HG03064 (cell line): ENCODE data around the gene MRAP2.
"Not testable (repeated sequence)": the region's sequence is repeated elsewhere in the genome, so short reads cannot be mapped to it uniquely, and the experiment has no call there.

Source experiments
- ATAC-seq: cut with Tn5 transposase; IDR thresholded peaks from one replicate; pipeline ENCODE4 v1.9.1; 2021; ENCODE audit warnings: low read depth; ENCODE audit not compliant: unreplicated experiment

Gene MRAP2

DNA sequence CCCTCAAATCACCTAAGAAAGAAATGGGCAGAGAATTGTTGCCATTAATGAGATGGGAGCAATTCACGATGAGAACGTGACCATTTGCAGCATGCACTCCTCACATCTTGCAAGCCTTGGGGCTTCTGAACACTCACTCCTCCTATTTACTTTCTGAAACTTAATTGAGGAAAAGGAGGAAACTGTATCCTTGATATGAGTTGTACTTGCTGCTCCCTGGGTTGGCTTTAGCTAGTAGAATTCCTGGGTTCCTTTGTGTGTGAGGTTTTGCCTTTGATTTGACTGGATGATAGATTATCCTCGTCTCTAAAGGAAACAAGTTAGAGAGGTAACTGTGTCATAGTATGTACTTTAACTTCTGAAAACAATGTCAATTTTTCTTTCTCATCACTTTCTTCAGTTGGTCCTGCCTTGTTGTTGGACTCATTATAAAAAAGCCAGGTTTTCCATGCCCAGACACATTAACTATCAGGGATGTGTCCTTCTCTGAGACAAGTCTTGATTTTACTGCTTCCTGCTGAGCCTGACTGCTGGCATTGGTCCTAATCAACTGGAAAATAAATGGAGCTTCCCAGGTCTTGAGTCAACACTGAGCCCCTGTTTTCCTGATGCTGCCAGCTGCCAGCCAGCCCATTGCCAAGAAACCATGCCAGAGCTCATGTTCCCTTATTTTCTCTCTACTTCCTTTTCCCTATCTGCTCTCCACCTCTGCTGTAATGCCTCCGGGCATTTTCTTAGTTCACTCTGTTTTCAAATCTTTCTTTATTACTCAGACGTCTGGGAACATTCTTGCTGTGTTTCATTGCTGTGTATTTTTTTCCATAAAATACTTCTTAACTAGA, 6.0 kb upstream of the MRAP2 start:
- no peak for ATAC-seq

DNA sequence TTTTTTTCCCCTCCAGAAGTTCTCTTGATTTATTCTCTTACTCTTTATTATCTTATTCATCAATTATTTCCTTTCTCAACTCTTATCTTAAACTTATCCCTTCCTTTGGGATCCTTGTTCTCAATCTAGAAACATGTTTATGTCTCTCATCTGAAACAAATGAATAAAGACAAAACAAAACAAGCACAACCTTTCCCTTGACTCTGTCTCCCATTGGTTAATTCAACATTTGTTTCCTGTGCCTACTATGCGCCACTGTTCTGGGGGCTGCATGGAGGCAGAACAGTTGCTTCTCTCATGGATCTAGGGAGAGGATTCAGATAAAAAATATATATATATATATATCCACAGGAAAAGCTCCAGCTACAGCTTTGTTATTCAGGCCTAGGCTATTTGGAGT, 5.2 kb upstream of the MRAP2 start:
- no peak for ATAC-seq

DNA sequence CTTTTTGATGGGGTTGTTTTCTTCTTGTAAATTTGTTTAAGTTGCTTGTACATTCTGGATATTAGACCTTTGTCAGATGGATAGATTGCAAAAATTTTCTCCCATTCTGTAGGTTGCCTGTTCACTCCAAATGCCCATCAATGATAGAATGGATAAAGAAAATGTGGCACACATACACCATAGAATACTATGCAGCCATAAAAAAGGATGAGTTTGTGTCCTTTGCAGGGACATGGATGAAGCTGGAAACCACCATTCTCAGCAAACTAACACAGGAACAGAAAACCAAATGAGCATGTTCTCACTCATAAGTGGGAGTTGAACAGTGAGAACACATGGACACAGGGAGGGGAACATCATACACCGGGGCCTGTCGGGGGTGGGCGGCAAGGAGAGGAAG, 1.6 kb upstream of the MRAP2 start:
- ATAC-seq: not testable (repeated sequence)

DNA sequence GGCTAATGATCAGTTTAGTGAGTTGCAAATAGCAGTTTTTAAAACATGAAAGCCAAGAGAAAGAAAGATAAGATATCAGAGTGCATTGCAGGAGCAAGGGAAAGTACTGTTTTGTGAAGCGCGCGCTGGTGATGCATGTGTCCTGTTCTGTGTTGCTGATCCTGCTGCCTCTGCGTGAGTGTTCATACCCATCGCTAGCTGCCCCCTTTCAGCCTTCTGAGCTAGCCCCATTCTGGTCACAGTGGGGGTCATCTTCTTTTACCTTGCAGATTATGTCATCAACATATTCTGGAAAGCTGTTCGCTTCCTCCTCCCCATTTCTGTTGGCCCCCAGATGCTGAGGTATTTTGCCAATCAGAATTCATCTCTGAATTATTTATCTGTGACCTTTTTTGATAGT, 1.9 kb downstream of the MRAP2 start:
- ATAC-seq: no peak

DNA sequence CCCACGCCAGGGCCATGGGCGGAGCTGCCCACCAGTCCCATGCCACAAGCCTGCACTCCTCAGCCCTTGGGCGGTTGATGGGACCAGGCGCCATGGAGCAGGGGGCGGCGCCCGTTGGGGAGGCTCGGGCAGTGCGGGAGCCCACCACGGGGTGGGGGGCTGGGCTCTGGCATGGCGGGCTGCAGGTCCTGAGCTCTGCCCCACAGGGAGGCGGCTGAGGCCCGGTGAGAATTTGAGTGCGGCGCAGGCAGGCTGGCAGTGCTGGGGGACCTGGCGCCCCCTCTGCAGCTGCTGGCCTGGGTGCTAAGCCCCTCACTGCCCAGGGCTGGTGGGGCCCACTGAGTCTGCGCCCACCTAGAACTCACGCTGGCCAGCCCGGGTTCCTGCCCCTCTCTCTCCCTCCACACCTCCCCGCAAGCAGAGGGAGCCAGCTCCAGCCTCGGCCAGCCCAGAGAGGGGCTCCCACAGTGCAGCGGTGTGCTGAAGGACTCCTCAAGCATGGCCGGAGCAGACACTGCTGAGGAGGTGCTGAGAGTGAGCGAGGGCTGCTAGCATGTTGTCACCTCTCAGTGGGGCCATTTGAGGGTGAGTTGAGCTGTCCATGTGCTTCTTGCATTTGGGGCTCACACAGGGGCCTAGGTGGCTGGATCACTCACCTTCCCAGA, 4.0 kb downstream of the MRAP2 start:
- no peak for ATAC-seq

DNA sequence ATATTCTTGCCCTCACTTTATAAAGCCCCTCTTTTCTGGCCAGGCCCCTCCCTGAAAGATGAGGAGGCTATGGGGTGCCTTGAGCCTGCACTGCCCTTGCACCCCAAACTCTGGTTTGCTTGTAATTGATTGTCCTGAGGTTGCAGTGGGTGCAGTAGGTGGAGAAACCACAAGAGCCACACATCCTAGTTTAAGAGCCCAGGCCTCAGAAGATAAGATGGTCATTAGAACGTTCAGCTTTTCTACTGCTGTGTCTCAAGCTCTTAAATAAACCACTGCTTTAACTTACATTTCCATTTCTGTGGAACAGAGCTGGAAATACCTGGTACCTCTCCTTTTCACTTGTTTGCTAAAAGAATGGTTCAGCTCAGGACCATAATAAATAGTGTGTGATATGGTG, 9.0 kb downstream of the MRAP2 start:
- ATAC-seq: no peak

DNA sequence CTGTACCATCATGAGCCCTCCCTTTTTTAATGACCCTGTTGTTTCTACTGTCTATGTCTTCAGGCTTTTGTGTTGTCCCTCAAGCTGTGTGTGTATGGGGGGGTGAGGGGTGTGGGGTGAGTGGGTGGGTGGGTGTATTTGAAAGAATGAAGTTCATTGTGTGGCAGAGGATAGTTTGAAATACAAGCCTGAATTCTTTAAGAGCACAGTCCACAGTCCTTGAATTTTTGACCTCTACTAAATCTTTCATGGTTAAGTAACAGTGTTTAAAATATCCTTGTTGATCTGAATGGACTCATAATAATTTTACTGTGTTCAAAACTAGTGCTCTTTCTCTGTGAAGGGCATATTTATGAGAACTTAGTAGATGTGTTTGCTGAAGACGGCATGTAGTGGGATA, 10.0 kb downstream of the MRAP2 start:
- ATAC-seq: no peak

DNA sequence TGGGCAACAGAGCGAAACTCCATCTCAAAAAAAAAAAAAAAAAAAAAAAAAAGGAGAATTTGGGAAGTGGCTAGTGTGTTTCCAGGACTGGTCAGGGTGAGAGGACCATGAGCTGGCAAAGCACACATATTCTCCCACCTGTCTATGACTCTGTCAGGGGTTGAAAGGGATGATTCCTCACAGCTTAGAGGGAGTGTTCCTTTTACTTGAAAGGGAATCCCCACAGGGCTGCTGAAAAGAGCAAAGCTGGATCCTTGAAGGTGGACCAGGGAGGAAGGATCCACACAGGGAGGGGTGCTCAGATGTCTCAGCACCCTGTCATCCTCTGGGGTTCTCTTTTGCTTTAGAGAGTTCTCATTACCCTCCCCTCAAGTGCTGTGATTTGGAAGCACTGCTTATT, 13.2 kb downstream of the MRAP2 start:
- no peak for ATAC-seq

DNA sequence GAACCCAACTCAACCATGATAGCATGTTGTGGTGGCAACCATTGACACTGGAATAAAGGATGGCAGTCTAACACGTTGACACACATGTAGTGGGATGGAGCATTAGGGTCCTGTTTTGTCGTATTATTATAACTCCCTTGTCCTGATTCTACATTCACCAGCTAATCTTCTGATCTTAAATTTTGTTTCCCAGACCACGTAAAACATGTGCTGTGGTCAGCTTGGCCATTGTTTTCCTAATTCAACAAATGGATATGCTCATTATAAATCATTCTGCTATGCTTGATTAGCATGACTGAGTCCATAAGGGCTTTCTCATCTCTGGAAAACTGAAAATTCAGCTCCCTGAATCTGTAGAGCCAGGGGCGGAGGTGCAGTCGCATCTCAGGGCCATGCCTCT, 15.0 kb downstream of the MRAP2 start:
- ATAC-seq: no peak

DNA sequence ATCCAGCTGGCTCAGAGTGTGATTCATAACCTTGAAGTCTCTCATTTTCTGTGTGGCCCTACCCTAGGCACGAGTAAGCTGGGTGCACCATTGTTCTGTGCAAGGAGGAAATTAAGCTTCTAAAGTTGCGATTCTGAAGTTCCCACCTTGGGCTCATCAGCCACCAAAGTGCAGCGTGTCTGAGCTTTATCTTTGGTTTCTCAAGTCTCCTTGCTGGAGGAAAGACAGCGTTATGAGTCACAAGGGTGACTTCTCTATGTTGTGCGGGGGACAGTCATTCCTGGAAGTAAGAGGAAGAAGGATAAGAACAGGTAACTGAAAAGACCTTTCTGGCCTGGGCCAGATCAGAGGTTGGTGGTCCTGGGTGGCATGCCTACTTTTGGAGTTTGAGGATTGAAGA, 16.8 kb downstream of the MRAP2 start:
- no peak for ATAC-seq

DNA sequence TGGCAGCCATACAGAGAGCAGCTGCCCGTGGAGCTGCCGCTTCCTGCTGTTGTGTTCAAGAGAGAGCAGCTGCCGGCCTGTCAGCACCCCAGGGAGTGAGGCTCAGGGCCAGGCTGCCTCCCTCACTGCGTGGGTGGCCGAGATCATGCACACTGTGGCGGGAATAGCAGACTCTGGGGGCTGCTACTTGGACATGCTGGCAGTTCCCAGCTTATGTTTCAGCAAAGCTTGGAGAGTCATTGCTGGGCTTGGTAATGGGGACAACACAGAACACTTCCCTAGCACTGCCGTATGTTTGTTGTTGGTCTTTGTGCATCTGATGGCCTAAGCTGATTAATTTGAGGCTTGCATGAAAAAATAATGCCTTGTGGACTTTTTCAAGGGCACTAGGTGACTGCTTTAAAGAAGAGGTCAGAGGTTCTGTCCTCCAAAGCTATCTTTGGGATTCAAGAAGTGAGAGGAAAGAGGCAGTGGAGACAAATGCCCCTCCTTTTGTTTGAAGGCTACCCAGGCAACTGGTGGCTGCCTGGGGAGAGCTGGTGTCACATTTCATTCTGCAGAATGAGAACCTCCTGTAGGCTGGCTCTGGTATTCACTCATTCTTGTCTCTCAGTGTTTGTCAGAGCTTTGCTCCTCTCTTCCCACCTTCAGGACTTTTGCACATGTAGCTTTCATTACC, 18.8 kb downstream of the MRAP2 start:
- no peak for ATAC-seq

DNA sequence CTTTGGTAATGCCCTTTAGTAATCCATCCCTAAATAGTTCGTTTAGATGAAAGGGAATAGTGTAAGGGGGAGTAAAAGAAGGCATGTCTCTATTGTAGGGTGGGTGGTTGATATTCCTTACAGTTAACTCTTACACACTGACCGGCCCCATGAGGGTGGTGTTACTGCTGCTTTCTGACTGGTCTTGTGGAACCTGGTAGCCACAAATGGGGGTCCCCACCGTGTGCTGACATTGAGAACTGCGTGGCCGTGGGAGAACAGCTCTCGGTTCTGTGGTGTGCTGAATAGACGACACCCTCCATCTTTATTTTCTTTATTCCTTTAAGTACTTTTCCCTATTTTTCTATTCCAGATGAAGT, 19.3 kb downstream of the MRAP2 start:
- no peak for ATAC-seq

DNA sequence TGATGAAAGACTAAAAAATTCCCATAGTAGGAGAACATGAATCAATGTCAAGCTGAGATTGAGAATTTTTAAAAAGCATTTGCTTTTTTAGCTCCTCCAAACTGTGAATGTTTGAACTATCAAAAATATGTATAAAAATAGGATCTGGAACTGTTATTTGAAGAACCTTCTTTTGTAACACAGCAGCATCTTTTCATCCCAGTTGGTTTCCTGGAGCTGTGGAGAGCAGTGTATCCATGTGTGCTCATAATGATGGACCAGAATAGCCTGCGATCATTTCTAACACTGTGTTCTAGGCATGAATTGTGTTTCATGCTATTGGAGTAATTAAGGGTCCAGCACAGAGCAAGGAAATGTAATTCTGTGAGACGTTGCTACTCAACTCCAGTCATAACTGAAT, 22.1 kb downstream of the MRAP2 start:
- ATAC-seq: no peak

DNA sequence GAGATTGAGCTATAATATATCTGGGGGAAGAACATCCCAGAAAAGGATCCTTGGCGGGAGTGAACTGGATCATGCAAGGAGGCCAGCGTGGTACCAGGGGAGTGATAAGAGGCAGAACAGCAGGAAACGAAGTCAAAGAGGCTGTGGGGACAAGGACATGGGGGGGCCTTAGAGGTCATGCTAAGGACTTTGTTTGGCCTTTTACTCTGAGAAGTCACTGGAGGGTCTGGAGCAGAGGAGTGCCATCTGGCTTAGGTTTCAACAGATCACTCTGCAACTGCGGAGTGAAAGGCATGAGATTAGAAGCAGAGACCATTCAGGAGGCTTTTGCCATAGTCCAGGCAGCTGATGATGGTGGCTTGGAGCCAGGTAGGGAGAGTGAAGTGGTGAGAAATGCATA, 24.3 kb downstream of the MRAP2 start:
- no peak for ATAC-seq

DNA sequence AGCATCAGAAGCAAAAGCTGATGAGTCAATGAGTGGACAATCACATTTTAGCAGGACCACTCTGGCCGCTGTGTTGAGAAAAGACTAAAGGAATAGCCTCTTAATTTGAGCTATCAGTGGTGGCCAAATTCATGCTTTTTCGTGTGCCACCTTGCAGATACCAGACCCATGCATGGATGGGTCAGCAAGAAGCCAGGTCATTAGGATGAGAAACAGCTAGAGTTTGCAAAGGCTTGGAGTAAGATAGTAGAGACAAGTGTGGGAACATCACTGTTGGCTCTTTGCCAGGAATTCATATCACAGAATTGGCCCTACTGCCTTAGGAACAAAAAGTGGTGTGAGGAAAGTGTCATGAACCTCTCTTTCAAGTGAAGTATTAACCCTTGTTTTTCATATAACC, 25.5 kb downstream of the MRAP2 start:
- no peak for ATAC-seq

DNA sequence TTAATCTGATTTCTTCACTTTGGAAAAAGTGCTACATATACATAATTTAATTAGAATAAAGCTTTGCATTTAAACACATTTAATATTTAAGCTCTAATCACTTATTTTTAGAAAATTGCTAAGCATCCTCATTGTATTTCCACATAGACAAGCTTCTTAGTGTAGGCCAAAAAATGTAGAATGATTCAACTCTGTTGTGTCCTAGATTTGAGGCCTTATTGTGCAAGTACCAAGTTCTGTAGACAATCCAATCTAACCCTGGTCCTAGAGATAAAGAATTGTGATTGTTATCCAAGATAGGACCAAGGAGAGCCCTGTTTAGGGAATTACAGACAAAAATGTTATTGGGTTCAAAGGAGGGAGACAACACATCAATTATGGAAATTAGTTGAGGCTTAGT, 27.6 kb downstream of the MRAP2 start:
- ATAC-seq: no peak

DNA sequence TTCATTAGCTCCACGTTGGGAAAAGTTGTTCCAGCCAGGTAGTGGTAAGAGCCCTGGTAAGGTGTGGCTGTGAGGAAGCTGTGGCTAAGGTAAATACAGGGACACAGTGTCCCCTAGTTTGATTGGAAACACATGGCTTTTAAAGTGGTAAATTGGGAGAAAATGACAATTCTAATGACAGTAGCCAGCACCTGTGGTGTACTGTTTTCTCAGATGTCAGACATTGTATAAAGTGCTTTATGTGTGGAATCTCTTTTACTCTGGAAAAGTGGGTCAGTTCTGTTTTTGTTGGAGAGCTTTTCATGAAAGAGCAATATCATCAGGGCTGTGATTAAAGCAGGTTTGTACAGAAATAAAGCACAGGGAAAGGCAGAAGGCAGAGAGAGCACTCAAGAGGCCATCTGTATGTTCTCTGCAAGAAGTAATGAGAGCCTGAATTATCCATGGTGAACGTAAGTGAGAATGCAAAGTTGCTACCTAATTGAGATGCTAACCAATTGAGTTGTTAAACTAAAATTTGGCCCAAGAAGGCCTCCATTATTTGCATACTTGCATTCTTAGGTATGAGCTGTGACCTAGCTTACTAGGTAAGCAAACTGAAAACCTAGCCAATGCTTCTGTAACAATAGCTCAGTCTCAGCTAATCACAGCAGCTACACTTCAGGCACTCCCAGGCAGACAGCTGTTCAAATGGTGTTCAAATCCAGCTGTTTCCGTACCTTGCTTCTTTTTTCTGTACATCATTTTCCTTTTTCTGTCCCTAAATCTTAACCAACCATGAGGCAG, 28.2 kb downstream of the MRAP2 start:
- ATAC-seq: no peak

DNA sequence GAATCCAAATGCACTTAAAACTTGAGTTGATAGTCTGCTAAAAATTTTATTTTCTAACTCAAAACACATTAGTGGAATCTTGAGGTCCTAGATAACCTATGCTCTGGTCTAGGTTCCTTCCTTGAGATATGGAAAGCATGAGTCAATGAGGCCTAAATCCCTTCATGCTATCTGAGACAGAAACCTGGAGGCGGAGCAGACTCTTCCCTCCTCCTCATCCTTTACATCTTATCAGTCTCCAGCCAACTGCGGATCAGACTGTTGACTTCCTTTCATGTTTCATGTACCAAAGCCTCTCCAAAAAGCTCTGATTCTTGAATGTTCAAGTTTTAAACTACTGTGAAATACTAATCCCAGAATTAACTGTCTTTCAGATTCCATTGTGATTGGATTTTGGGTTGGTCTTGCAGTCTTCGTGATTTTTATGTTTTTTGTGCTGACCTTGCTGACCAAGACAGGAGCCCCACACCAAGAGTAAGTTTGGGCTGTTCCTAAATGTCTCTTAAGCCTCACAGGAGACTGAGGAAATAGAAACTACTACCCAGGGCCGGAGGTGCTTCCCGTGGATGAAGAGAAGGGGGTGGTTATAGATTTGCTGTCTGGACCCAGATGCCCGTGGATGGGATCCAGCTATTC, 29.1 kb downstream of the MRAP2 start:
- ATAC-seq: no peak

DNA sequence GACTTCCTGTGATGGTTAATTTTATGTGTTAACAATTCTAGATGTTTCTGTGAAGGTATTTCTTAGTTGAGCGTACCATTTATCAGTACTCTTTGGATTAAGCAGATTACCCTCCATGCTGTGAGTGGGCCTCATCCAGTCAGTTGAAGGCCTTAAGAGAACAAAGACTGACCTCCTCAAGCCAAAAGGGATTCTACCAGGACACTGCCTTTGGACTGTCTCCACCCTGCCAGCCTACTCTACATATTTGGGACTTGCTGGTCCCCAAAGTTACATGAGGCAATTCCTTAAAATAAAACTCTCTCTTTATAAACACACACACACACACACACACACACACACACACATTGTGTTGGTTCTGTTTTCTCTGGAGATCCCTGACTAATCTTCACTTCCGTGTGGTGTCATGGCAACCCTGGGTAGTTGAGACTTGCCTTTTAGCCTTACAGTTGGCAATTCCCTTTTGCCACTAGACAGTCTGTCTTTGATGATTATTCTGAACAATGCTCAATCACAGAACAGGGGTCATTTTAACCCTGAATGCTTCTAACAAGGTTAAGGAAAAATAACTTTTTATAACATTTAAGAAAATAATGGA, 32.2 kb downstream of the MRAP2 start:
- ATAC-seq: no peak

DNA sequence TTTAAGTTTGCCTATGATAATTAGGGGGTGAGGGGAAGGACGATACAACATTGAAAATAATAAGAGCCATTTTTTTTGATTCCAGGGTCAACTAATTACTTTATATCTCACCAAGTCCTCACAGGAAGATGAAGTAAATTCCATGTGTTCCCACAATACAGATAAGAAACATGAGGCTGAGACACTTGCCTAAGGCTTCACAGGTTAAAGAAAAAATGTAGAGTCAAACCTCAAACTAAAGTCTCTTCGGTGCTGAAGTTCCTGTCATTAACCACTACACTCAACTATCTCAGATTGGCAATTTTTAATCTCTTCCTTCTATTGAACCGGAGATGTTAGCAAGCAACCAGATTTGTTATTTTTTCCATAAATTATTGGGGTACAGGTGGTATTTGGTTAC, 33.0 kb downstream of the MRAP2 start:
- no peak for ATAC-seq
